Heart left ventricle (tissue), 13 donors: ENCODE measurements around the gene BMPER.

Source experiments
- POLR2A ChIP-seq, 2 donors: fragments of 450-650 bp; IDR thresholded peaks; one replicate each; pipeline ENCODE4 v1.6.1; 2017; ENCODE audit warnings: antibody characterized with exemption in 2 of 2, mild to moderate bottlenecking in 2 of 2, moderate library complexity in 2 of 2
- TF ChIP-seq, protein P1 (sequence below), 12 donors: fragments of 200-600 bp; sonication (generic) in 4 of 12; IDR thresholded peaks; one replicate each; pipeline versions ENCODE4 v1.5.0 to v1.8.0; 2018 to 2022; ENCODE audit warnings: antibody characterized with exemption in 12 of 12, mild to moderate bottlenecking in 5 of 12
- donor health status: ischemic (EF 13 %, LVEDD 7.1; RV severe dilation, severe dysfunction).
- donor health status: DM: no; HTN: yes; CAD: no.
- donor health status: DM: no; HTN: no; CAD: no.
- donor health status: ischemic (EF 25% LVEDD 6.9; RV normal size, moderate dysfunction).
- donor health status: ischemic (EF 25% LVEDD 5.7; RV mildly dilated, moderate dysfunction).
- donor health status: ischemic (EF 35%, LVEDD 5.7; RV mildly dilated, moderate dysfunction).
- donor health status: nonischemic (EF 11% LVEDD 7.7; RV severe dilation, severe dysfunction).
- donor health status: DM: yes; HTN: yes; CAD: no.
- donor health status: PGD.
- donor health status: ischemic (EF 29% LVEDD 5.4; RV normal size, mild dysfunction).
- donor health status: nonischemic (EF 23%, LVEDD 6.1; RV moderate dilation, normal function).

DNA sequence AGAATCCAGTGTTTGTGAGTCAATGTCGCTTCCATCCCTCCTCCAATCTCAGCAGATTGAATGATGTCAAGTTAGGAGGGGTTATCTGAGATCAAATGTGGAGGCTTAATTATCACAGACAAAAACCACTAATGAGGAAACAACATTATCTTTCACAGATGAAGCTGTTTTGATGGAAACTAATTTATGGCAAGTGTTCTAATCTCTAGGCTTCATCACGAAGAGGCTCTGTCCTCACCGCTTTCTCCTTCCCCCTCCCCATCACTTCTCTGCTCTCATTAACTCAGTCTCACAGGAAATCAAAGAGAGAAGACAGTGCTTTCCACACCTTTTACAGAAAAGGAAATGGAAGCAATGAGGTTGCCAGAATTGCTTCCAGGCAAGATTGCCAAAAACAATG lies 283.7 kb downstream of the BMPER start:
- TF ChIP-seq, protein P1, sequence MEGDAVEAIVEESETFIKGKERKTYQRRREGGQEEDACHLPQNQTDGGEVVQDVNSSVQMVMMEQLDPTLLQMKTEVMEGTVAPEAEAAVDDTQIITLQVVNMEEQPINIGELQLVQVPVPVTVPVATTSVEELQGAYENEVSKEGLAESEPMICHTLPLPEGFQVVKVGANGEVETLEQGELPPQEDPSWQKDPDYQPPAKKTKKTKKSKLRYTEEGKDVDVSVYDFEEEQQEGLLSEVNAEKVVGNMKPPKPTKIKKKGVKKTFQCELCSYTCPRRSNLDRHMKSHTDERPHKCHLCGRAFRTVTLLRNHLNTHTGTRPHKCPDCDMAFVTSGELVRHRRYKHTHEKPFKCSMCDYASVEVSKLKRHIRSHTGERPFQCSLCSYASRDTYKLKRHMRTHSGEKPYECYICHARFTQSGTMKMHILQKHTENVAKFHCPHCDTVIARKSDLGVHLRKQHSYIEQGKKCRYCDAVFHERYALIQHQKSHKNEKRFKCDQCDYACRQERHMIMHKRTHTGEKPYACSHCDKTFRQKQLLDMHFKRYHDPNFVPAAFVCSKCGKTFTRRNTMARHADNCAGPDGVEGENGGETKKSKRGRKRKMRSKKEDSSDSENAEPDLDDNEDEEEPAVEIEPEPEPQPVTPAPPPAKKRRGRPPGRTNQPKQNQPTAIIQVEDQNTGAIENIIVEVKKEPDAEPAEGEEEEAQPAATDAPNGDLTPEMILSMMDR (IDR thresholded peaks at IDR 0.05), result no peak
- no peak for TF ChIP-seq POLR2A (IDR thresholded peaks at IDR 0.05)
